ENCODE measurements around the gene RBMXL2.

The RBMXL2 gene

DNA sequence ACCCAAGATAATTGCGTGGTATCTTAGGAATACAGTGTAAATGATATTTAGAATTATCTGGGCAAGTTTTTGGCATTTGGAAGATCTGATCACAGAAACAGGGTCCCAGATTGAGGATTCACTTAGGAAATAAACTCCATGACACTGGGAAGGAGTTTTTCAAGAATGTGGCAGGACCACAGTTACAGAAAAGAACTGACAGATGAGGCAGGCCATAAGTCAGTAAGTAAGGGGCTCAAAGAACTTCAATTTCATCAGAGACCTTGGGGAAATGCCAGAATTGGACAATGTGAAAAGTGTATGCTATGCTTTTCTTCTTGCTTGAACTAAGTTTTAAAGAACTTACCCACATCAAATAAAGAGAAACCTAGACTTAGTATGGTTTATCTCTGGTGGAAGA is 49.3 kb downstream of the RBMXL2 start:
- no CpG with 5 or more reads among the region's 1 CpG for WGBS (ENCODE audit: extremely low coverage, insufficient coverage, insufficient read length)
- H4K12ac ChIP-seq (ENCODE audit: low read depth, low read length) = no peak overlapping the region

More for the DNA sequence above, 49.3 kb downstream of the RBMXL2 start:
- H3K79me1 ChIP-seq (ENCODE audit: low read length) = no peaks in the 10 kb centered on the region
- H3K27me3 ChIP-seq (ENCODE audit: insufficient read depth, low read length) = no peaks in the 10 kb centered on the region
- no peak overlapping the region for H3K18ac ChIP-seq (ENCODE audit: low read length)
- H3K27ac ChIP-seq (ENCODE audit: low read depth, low read length) = no peak overlapping the region
- no peaks in the 10 kb centered on the region for H3K36me3 ChIP-seq (ENCODE audit: control insufficient read depth in 1 of 2, insufficient read depth in 2 of 2, low read length in 2 of 2)
- H3K79me2 ChIP-seq (ENCODE audit: control insufficient read depth, insufficient read depth, low read length, poor library complexity) = no peaks in the 10 kb centered on the region
- H2AK5ac ChIP-seq (ENCODE audit: low read length) = no peak overlapping the region
- H2BK5ac ChIP-seq (ENCODE audit: low read depth, low read length, poor library complexity) = no peak overlapping the region
- no peak overlapping the region for H3K23ac ChIP-seq (ENCODE audit: low read length)
- no peak overlapping the region for H3K4ac ChIP-seq (ENCODE audit: low read depth, low read length)
- no peak overlapping the region for H3K14ac ChIP-seq (ENCODE audit: low read length)
- H3K9me3 ChIP-seq (ENCODE audit: insufficient read depth, low read depth, low read length) = no peaks in the 10 kb centered on the region
- no peak overlapping the region for H3K9ac ChIP-seq (ENCODE audit: low read length)
- no peak overlapping the region for H3K4me2 ChIP-seq (ENCODE audit: low read length)
- no peak overlapping the region for H2BK120ac ChIP-seq (ENCODE audit: insufficient read depth, low read length, poor library complexity)
- no peak overlapping the region for H3K4me3 ChIP-seq (ENCODE audit: low read depth, low read length)
- DNase-seq = no peak
- H4K91ac ChIP-seq (ENCODE audit: low read depth, low read length) = no peak overlapping the region
- H3K4me1 ChIP-seq (ENCODE audit: control insufficient read depth in 1 of 2, insufficient read depth in 2 of 2, low read length in 2 of 2) = no peaks in the 10 kb centered on the region
- H2AFZ ChIP-seq (ENCODE audit: insufficient read depth, low read length, poor library complexity) = no peak overlapping the region
- no peak overlapping the region for H4K8ac ChIP-seq (ENCODE audit: low read depth, low read length)
- H2BK12ac ChIP-seq (ENCODE audit: low read length) = no peak overlapping the region
